HG03575 (cell line): ENCODE data around the gene ENTHD1.

Experiments used
- ATAC-seq: cut with Tn5 transposase; IDR thresholded peaks from one replicate; pipeline ENCODE4 v1.9.1; 2021; ENCODE audit not compliant: unreplicated experiment, insufficient number of reproducible peaks, low FRiP score; ENCODE audit errors: extremely low read depth

ENTHD1 gene

GRCh38 chr22:39893526-39893925 lies at the start of gene ENTHD1:
Gene ENTHD1, minus strand, starts transcription at chr22:39893760. Its CDS starts 6,012 bp downstream, at chr22:39887748.
- no peak for ATAC-seq

- ATAC-seq: no peak
Observed at GRCh38 chr22:39943337-39943736, 49.8 kb upstream of the ENTHD1 start.

GRCh38 chr22:39942439-39943230 lies 49.1 kb upstream of the ENTHD1 start:
- no peak for ATAC-seq

GRCh38 chr22:39941601-39942000 lies 48.0 kb upstream of the ENTHD1 start:
- ATAC-seq: no peak

- no peak for ATAC-seq
Observed at GRCh38 chr22:39940757-39941305, 47.3 kb upstream of the ENTHD1 start.

GRCh38 chr22:39939830-39940229 lies 46.3 kb upstream of the ENTHD1 start:
- no peak for ATAC-seq

- no peak for ATAC-seq
Observed at GRCh38 chr22:39938509-39939111, 45.0 kb upstream of the ENTHD1 start.

GRCh38 chr22:39937906-39938305 lies 44.3 kb upstream of the ENTHD1 start:
- ATAC-seq: no peak

- ATAC-seq: no peak
Observed at GRCh38 chr22:39936523-39937145, 43.1 kb upstream of the ENTHD1 start.

- no peak for ATAC-seq
Observed at GRCh38 chr22:39935612-39936011, 42.1 kb upstream of the ENTHD1 start.

GRCh38 chr22:39935116-39935515 lies 41.6 kb upstream of the ENTHD1 start:
- no peak for ATAC-seq

- no peak for ATAC-seq
Observed at GRCh38 chr22:39933741-39934140, 40.2 kb upstream of the ENTHD1 start.

GRCh38 chr22:39932918-39933649 lies 39.5 kb upstream of the ENTHD1 start:
- ATAC-seq: no peak

GRCh38 chr22:39932166-39932565 lies 38.6 kb upstream of the ENTHD1 start:
- ATAC-seq: no peak

GRCh38 chr22:39931251-39931650 lies 37.7 kb upstream of the ENTHD1 start:
- ATAC-seq: no peak

- no peak for ATAC-seq
Observed at GRCh38 chr22:39928536-39929520, 35.3 kb upstream of the ENTHD1 start.

GRCh38 chr22:39927544-39927943 lies 34.0 kb upstream of the ENTHD1 start:
- no peak for ATAC-seq

GRCh38 chr22:39926753-39927152 lies 33.2 kb upstream of the ENTHD1 start:
- ATAC-seq: no peak
